OCI-LY3 (cell line): ENCODE results near the gene OCIAD2.

Experiments
- EZH2phosphoT487 ChIP-seq: fragments of 200-600 bp; shearing (Covaris generic); IDR thresholded peaks from 2 replicates; pipeline ENCODE4 v1.6.1; 2018; ENCODE audit warnings: antibody characterized with exemption, mixed run types, low read depth
- TF ChIP-seq, protein P1 (sequence below): fragments of 200-600, 300-600 bp; sonication (generic); IDR thresholded peaks from 2 replicates; pipeline ENCODE4 v1.5.1; 2014; ENCODE audit warnings: antibody characterized with exemption, low read length, low read depth

GRCh38 chr4:48904101-48904500 lies 2.5 kb downstream of the OCIAD2 start:
- TF ChIP-seq, protein P1, sequence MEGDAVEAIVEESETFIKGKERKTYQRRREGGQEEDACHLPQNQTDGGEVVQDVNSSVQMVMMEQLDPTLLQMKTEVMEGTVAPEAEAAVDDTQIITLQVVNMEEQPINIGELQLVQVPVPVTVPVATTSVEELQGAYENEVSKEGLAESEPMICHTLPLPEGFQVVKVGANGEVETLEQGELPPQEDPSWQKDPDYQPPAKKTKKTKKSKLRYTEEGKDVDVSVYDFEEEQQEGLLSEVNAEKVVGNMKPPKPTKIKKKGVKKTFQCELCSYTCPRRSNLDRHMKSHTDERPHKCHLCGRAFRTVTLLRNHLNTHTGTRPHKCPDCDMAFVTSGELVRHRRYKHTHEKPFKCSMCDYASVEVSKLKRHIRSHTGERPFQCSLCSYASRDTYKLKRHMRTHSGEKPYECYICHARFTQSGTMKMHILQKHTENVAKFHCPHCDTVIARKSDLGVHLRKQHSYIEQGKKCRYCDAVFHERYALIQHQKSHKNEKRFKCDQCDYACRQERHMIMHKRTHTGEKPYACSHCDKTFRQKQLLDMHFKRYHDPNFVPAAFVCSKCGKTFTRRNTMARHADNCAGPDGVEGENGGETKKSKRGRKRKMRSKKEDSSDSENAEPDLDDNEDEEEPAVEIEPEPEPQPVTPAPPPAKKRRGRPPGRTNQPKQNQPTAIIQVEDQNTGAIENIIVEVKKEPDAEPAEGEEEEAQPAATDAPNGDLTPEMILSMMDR = no peak
- TF ChIP-seq EZH2phosphoT487 = no peak
